Measurements from ENCODE around the gene GPRC5B. TPM values are rescaled to one million over a fixed set of nuclear protein-coding genes. Genes with fewer than 3 reads are reported as not detected.

Gene GPRC5B
- total RNA-seq, 1 experiment from 2014 or later: 137 TPM

DNA sequence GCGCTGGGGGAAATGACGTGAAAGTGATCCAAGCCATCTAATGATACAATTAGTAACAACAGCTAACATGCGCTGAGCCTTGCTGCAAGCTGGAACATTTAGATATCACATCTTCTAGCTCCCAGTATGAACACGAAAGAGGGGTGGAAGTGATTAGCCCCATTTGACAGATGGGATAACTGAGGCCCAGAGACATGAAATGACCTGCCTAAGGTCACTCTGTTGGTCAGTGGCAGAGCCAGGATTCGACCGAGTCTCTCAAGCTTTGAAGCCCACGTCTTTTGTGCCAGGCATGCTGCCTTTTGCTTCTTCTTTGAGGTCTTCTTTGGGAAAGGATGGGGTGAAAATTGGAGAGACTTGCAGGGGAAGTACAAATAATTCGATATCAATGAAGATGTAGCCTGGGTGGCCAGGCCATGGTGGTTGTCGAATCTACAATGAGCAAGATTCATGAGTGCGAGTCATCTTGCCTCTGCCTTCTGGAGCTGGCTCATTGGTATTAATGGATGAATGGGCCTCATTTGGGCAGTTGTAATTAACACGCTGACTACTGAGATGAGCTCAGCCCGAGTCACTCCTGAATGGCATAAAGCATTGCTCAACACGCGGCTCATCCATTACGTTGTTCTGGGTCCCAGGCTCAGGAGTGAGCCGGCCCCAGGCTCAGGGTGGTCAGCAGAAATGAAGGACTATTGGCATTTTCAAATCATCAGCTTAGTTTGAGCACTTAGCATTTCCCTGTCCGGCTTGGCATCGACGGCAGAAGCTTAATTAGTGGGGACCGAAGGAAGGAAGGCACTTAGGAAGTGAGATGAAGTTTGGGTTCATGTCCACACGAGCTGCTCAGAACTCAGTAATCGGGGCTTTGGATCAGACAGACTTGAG lies 28.0 kb upstream of the GPRC5B start:
- peak; percentile 13 for DNase-seq
- Mint-ChIP-seq H3K4me3 (no peak overlapping the region), H3K27me3 (ENCODE audit: low read depth) (peaks cover 8% of the 10 kb centered on the region), H3K27ac (peak overlapping the region in 1 of 3 experiments; percentile 38; a peak in 1 of 7 replicates), H3K36me3 (ENCODE audit: insufficient read depth in 1 of 3, low read depth in 3 of 3) (no peaks in the 10 kb centered on the region), H3K9me3 (no peaks in the 10 kb centered on the region; a peak in 1 of 5 replicates), H3K4me1 (peaks cover 15 to 23% of the 10 kb centered on the region in 2 experiments)
- Histone ChIP-seq H3K9ac (ENCODE audit: extremely low read depth, insufficient read length, low read length) (no peak overlapping the region), H3K9me3 (ENCODE audit: control insufficient read depth, low read depth, low read length) (no peaks in the 10 kb centered on the region), H2AK5ac (ENCODE audit: insufficient read length, low read length) (no peak overlapping the region), H3K18ac (ENCODE audit: insufficient read length, low read depth, low read length) (no peak overlapping the region), H3K56ac (ENCODE audit: insufficient read length, low read depth, low read length) (no peak overlapping the region), H3K79me2 (ENCODE audit: insufficient read depth, low read length) (no peaks in the 10 kb centered on the region), H2BK120ac (ENCODE audit: low read depth, low read length, poor library complexity, severe bottlenecking) (no peak overlapping the region), H4K5ac (ENCODE audit: insufficient read length, low read depth, low read length) (no peak overlapping the region), H4K8ac (replicated peaks; ENCODE audit: insufficient read length, low read depth, low read length) (no peak overlapping the region), H3K4me2 (ENCODE audit: insufficient read depth, insufficient read length, low read length) (no peak overlapping the region), H4K20me1 (ENCODE audit: control insufficient read depth, insufficient read depth, insufficient read length) (no peaks in the 10 kb centered on the region), H3K79me1 (ENCODE audit: insufficient read depth, low read depth, low read length, poor library complexity, severe bottlenecking) (no peaks in the 10 kb centered on the region), H3K23ac (ENCODE audit: insufficient read length, low read depth, low read length) (no peak overlapping the region), H3K27ac (ENCODE audit: insufficient read length, low read depth, low read length) (no peak overlapping the region), H2AFZ (ENCODE audit: low read length) (no peak overlapping the region), H4K91ac (ENCODE audit: insufficient read length, low read depth, low read length) (no peak overlapping the region), H2BK12ac (ENCODE audit: insufficient read length, low read depth, low read length) (no peak overlapping the region), H2BK5ac (ENCODE audit: insufficient read length, low read length) (no peak overlapping the region), H3K4me1 (ENCODE audit: insufficient read depth, low read length) (no peaks in the 10 kb centered on the region), H3K4ac (ENCODE audit: low read depth, low read length) (no peak overlapping the region), H3K27me3 (ENCODE audit: insufficient read depth, low read length) (no peaks in the 10 kb centered on the region), H3T11ph (ENCODE audit: low read length) (no peak overlapping the region), H3K23me2 (ENCODE audit: insufficient read length, low read depth, low read length, poor library complexity, severe bottlenecking) (no peaks in the 10 kb centered on the region), H3K14ac (ENCODE audit: insufficient read depth, low read length) (no peak overlapping the region), H2BK20ac (ENCODE audit: low read depth, low read length, poor library complexity, severe bottlenecking) (no peak overlapping the region), H2BK15ac (ENCODE audit: low read depth, low read length) (no peak overlapping the region)
- TF ChIP-seq, protein P1, sequence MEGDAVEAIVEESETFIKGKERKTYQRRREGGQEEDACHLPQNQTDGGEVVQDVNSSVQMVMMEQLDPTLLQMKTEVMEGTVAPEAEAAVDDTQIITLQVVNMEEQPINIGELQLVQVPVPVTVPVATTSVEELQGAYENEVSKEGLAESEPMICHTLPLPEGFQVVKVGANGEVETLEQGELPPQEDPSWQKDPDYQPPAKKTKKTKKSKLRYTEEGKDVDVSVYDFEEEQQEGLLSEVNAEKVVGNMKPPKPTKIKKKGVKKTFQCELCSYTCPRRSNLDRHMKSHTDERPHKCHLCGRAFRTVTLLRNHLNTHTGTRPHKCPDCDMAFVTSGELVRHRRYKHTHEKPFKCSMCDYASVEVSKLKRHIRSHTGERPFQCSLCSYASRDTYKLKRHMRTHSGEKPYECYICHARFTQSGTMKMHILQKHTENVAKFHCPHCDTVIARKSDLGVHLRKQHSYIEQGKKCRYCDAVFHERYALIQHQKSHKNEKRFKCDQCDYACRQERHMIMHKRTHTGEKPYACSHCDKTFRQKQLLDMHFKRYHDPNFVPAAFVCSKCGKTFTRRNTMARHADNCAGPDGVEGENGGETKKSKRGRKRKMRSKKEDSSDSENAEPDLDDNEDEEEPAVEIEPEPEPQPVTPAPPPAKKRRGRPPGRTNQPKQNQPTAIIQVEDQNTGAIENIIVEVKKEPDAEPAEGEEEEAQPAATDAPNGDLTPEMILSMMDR (conservative IDR thresholded peaks at IDR 0.05): no peak
- no CpG with 5 or more reads among the region's 22 CpGs for WGBS (ENCODE audit: extremely low coverage, insufficient read length, low lambda C conversion rate)

Data from H9 (cell line).